HG03460 (cell line): ENCODE results near the gene ATXN2L.
"Not testable (repeated sequence)": the region's sequence is repeated elsewhere in the genome, so short reads cannot be mapped to it uniquely, and the experiment has no call there.

Experiments used
- ATAC-seq: cut with Tn5 transposase; IDR thresholded peaks from one replicate; pipeline ENCODE4 v1.9.1; 2021; ENCODE audit not compliant: unreplicated experiment

Gene ATXN2L

GRCh38 chr16:28869201-28869600 lies 46.4 kb downstream of the ATXN2L start:
- ATAC-seq: no peak

GRCh38 chr16:28872952-28873351 lies 50.2 kb downstream of the ATXN2L start:
- ATAC-seq: no peak

- no peak for ATAC-seq
Observed at GRCh38 chr16:28873543-28874201, 50.9 kb downstream of the ATXN2L start.

GRCh38 chr16:28874406-28874805 lies 51.6 kb downstream of the ATXN2L start:
- ATAC-seq: no peak

GRCh38 chr16:28875134-28876018 lies 52.6 kb downstream of the ATXN2L start:
- no peak for ATAC-seq

GRCh38 chr16:28876019-28876659 lies 53.3 kb downstream of the ATXN2L start:
- no peak for ATAC-seq

GRCh38 chr16:28876973-28877654 lies 54.3 kb downstream of the ATXN2L start:
- ATAC-seq: no peak

- no peak for ATAC-seq
Observed at GRCh38 chr16:28877655-28878000, 54.8 kb downstream of the ATXN2L start.

- ATAC-seq: no peak
Observed at GRCh38 chr16:28878083-28878926, 55.5 kb downstream of the ATXN2L start, which contains the start of gene ATP2A1. Gene ATP2A1, plus strand, starts transcription at chr16:28878488. Its CDS starts 184 bp downstream, at chr16:28878672.

- ATAC-seq: peak; percentile 31
Observed at GRCh38 chr16:28879261-28879840, 56.6 kb downstream of the ATXN2L start.

- peak; percentile 92 for ATAC-seq
Observed at GRCh38 chr16:28879841-28880588, 57.2 kb downstream of the ATXN2L start.

GRCh38 chr16:28880589-28880915 lies 57.8 kb downstream of the ATXN2L start:
- ATAC-seq: no peak

- no peak for ATAC-seq
Observed at GRCh38 chr16:28880955-28881354, 58.2 kb downstream of the ATXN2L start.

GRCh38 chr16:28881565-28881964 lies 58.8 kb downstream of the ATXN2L start:
- ATAC-seq: not testable (repeated sequence)

GRCh38 chr16:28882551-28883160 lies 59.9 kb downstream of the ATXN2L start:
- ATAC-seq: no peak

GRCh38 chr16:28883221-28883996 lies 60.6 kb downstream of the ATXN2L start:
- ATAC-seq: no peak

- no peak for ATAC-seq
Observed at GRCh38 chr16:28884045-28884444, 61.2 kb downstream of the ATXN2L start.
